ENCODE measurements around the gene PLA2G12B.

DNA sequence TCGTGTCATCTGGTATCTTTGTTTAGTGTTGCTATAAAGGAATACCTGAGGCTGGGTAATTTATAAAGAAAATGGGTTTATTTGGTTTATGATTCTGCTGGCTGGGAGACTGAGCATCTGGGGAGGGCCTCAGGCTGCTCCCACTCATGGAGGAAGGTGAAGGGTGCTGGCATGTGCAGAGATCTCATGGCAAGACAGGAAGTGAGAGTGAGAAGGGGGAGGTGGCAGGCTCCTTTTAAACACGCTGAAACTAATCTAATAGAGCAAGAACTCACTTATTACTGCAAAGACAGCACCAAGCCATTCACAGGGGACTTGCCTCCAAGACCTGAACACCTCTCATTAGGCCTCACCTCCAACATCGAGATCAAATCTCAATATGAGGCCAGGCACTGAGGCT, 49.8 kb downstream of the PLA2G12B start:
- TF ChIP-seq, protein P1, sequence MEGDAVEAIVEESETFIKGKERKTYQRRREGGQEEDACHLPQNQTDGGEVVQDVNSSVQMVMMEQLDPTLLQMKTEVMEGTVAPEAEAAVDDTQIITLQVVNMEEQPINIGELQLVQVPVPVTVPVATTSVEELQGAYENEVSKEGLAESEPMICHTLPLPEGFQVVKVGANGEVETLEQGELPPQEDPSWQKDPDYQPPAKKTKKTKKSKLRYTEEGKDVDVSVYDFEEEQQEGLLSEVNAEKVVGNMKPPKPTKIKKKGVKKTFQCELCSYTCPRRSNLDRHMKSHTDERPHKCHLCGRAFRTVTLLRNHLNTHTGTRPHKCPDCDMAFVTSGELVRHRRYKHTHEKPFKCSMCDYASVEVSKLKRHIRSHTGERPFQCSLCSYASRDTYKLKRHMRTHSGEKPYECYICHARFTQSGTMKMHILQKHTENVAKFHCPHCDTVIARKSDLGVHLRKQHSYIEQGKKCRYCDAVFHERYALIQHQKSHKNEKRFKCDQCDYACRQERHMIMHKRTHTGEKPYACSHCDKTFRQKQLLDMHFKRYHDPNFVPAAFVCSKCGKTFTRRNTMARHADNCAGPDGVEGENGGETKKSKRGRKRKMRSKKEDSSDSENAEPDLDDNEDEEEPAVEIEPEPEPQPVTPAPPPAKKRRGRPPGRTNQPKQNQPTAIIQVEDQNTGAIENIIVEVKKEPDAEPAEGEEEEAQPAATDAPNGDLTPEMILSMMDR (IDR thresholded peaks at IDR 0.05) = no peak
- TF ChIP-seq POLR2AphosphoS5 (IDR thresholded peaks at IDR 0.05) = no peak
- no peak for TF ChIP-seq POLR2A (IDR thresholded peaks at IDR 0.05)
